GM12872 (cell line): ENCODE results near the gene AMPD2.

Source experiments
- CTCF ChIP-seq: IDR thresholded peaks from 3 replicates; pipeline ENCODE4 v1.5.1; 2011; ENCODE audit warnings: low read depth, mild to moderate bottlenecking, low read length, moderate library complexity; ENCODE audit not compliant: insufficient read depth

AMPD2 gene

GRCh38 chr1:109623601-109624161 lies 4.0 kb downstream of the AMPD2 start:
- no peak for TF ChIP-seq CTCF

GRCh38 chr1:109624201-109625010 lies 4.8 kb downstream of the AMPD2 start:
- TF ChIP-seq CTCF, result no peak

GRCh38 chr1:109625176-109625575 lies 5.5 kb downstream of the AMPD2 start:
- TF ChIP-seq CTCF, result no peak

GRCh38 chr1:109625601-109626560 lies 6.2 kb downstream of the AMPD2 start:
- TF ChIP-seq CTCF, result no peak

GRCh38 chr1:109626682-109627408 lies 7.2 kb downstream of the AMPD2 start:
- no peak for TF ChIP-seq CTCF

GRCh38 chr1:109627692-109628399 lies 8.2 kb downstream of the AMPD2 start:
- no peak for TF ChIP-seq CTCF
